NB4 (cell line): Measurements from ENCODE around the gene RAB12.

Source experiments
- MYC ChIP-seq: IDR thresholded peaks from 2 replicates; pipeline ENCODE4 v1.6.1; 2011; ENCODE audit warnings: low read depth, low read length
- POLR2A ChIP-seq: IDR thresholded peaks from 2 replicates; pipeline ENCODE4 v1.6.1; 2011; ENCODE audit warnings: mild to moderate bottlenecking; ENCODE audit not compliant: insufficient read length; ENCODE audit errors: extremely low read depth
- TF ChIP-seq, protein P1 (sequence below): IDR thresholded peaks from one replicate; pipeline ENCODE4 v1.5.1; 2012; ENCODE audit warnings: low read depth, low read length
- TF ChIP-seq, protein P2 (sequence below): IDR thresholded peaks from 2 replicates; pipeline ENCODE4 v1.6.1; 2011; ENCODE audit warnings: low read depth, low read length

DNA sequence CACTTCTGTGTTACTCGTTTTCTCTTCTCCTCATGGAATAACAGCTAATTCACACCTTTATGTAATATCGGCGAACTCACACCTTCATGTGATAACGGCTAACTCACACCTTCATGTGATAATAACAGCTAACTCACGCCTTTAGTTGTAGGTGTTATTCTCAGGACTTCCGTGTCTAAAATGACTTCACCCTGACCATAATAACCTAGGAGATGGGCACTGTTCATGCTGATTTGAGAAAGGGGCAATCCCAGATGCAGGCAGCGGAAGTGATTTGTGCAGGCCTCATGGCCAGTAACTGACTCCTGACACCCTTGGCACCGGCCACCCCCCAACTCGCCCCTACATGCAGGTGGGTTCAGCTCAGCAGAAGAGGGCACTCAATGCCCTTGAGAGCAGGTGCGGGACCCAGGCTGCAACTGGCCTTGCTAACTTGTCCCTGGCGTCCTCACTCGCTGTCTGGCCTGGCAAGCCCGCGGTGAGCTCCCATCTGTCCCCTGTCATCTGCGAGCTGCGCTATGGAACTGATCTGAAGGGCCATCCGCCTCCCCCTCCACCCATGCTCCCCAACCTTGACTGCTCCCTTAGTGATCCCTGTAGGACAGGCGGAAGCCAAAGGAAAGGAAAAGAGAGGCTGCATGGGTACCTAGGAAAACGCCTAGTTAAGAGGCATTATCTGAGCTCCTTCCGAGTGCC, 53.5 kb downstream of the RAB12 start:
- TF ChIP-seq, protein P1, sequence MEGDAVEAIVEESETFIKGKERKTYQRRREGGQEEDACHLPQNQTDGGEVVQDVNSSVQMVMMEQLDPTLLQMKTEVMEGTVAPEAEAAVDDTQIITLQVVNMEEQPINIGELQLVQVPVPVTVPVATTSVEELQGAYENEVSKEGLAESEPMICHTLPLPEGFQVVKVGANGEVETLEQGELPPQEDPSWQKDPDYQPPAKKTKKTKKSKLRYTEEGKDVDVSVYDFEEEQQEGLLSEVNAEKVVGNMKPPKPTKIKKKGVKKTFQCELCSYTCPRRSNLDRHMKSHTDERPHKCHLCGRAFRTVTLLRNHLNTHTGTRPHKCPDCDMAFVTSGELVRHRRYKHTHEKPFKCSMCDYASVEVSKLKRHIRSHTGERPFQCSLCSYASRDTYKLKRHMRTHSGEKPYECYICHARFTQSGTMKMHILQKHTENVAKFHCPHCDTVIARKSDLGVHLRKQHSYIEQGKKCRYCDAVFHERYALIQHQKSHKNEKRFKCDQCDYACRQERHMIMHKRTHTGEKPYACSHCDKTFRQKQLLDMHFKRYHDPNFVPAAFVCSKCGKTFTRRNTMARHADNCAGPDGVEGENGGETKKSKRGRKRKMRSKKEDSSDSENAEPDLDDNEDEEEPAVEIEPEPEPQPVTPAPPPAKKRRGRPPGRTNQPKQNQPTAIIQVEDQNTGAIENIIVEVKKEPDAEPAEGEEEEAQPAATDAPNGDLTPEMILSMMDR: no peak
- TF ChIP-seq POLR2A: no peak
- TF ChIP-seq MYC: no peak
- TF ChIP-seq, protein P2, sequence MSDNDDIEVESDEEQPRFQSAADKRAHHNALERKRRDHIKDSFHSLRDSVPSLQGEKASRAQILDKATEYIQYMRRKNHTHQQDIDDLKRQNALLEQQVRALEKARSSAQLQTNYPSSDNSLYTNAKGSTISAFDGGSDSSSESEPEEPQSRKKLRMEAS: no peak
